Naive B cell (primary cell): Measurements from ENCODE around the gene GPRIN1. TPM values are rescaled to one million over a fixed set of nuclear protein-coding genes. Genes with fewer than 3 reads are reported as not detected.
A peak's percentile ranks its signal among the peaks of the same experiment; 100 is the strongest.

Experiments
- ATAC-seq, 2 donors: fragments of 150-1000 bp; cut with Tn5 transposase; 2 replicates each; pipeline ENCODE4 v1.10.0; 2021; ENCODE audit warnings: low read depth in 2 of 2, mild to moderate bottlenecking in 2 of 2, moderate library complexity in 2 of 2
- DNase-seq: peaks from one replicate; pipeline ENCODE4 v3.0.0; 2022
- H3K27ac Mint-ChIP-seq, 6 donors: one replicate each; pipeline ENCODE4 v1.8.0; 2020 to 2022; ENCODE audit warnings: mild to moderate bottlenecking in 6 of 6, mixed read lengths in 6 of 6, moderate library complexity in 5 of 6, inconsistent platforms in 2 of 6
- H3K27me3 Mint-ChIP-seq, 3 donors: one replicate each; pipeline ENCODE4 v1.8.0; 2021 to 2022; ENCODE audit warnings: mixed read lengths in 3 of 3, mild to moderate bottlenecking in 1 of 3
- H3K36me3 Mint-ChIP-seq, 2 donors: one replicate each; pipeline ENCODE4 v1.8.0; 2020 to 2022; ENCODE audit warnings: mixed read lengths in 2 of 2, inconsistent platforms in 1 of 2, mild to moderate bottlenecking in 1 of 2
- H3K4me1 Mint-ChIP-seq, 3 donors: one replicate each; pipeline ENCODE4 v1.8.0; 2020 to 2022; ENCODE audit warnings: mixed read lengths in 3 of 3, inconsistent platforms in 1 of 3, mild to moderate bottlenecking in 1 of 3, moderate library complexity in 1 of 3
- H3K4me3 Mint-ChIP-seq, 8 donors: one replicate each; pipeline ENCODE4 v1.8.0; 2020 to 2022; ENCODE audit warnings: mild to moderate bottlenecking in 8 of 8, mixed read lengths in 8 of 8, moderate library complexity in 8 of 8, inconsistent platforms in 2 of 8
- H3K9me3 Mint-ChIP-seq, 7 donors: one replicate each; pipeline ENCODE4 v1.8.0; 2020 to 2022; ENCODE audit warnings: mixed read lengths in 7 of 7, mild to moderate bottlenecking in 5 of 7, inconsistent platforms in 2 of 7, moderate library complexity in 1 of 7
- polyA plus RNA-seq, 6 donors: library from polyadenylated mRNA; unstranded; fragments of 300-500 nt; fragmentation: Illumina TruSeq; gene quantifications; one replicate each; pipeline ENCODE4 v1.2.3, GENCODE V29; 2021; ENCODE audit warnings: low read depth in 6 of 6

GPRIN1 gene
- polyA plus RNA-seq, 6 donors from 2014 or later, result 0.08 to 0.65 (median 0.16) TPM; not detected in 1

- no peak for DNase-seq
These were observed 38.0 kb upstream of the GPRIN1 start for GRCh38 chr5:176647843-176648473.

GRCh38 chr5:176647030-176647842 lies 37.3 kb upstream of the GPRIN1 start, which contains the start of gene TSPAN17:
Gene TSPAN17 (plus strand): TSS chr5:176647484. CDS start chr5:176647616, 132 bp downstream.
- H3K36me3 Mint-ChIP-seq, result no peaks in the 10 kb centered on the region
- H3K27me3 Mint-ChIP-seq, result peaks cover 0 to 6% (median 0%) of the 10 kb centered on the region in 3 donors
- peak within 1 kb of the TSS; percentile 84 to 94 (median 90) for H3K4me3 Mint-ChIP-seq
- H3K27ac Mint-ChIP-seq, result peak within 1 kb of the TSS; percentile 36 to 93 (median 74)
- H3K4me1 Mint-ChIP-seq, result peaks cover 37 to 58% (median 52%) of the 10 kb centered on the region in 3 donors
- DNase-seq, result peak; percentile 99
- H3K9me3 Mint-ChIP-seq, result no peaks in the 10 kb centered on the region
- peak; percentile 89 to 91 for ATAC-seq

More at GRCh38 chr5:176647843-176648473, 38.0 kb upstream of the GPRIN1 start:
- peaks cover 42 to 65% (median 59%) of the 10 kb centered on the region in 3 donors for H3K4me1 Mint-ChIP-seq
- no peaks in the 10 kb centered on the region for H3K36me3 Mint-ChIP-seq
- H3K9me3 Mint-ChIP-seq, result no peaks in the 10 kb centered on the region
- H3K27ac Mint-ChIP-seq, result peak overlapping the region in 3 of 6 donors; percentile 32 to 81 (median 76)
- peaks cover 0 to 6% (median 0%) of the 10 kb centered on the region in 3 donors for H3K27me3 Mint-ChIP-seq
- H3K4me3 Mint-ChIP-seq, result peak overlapping the region; percentile 81 to 94 (median 84)
- no peak for ATAC-seq

DNA sequence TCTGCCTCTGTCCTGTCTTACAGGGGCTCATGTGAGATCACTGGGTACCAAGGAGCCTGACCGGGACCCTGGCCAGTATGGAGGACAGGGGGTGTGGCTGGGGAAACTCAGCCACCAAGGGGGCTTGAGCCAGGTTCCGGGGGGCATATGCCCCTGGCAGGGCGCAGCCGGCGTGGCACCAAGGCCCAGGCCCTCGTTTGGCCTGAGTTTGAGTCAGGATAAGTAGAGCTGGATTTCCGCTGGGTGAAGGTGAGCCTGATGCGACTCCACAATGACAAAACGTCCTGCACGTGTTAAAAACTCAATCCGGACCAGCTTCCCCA lies 36.7 kb upstream of the GPRIN1 start:
- H3K4me1 Mint-ChIP-seq, result peaks cover 34 to 52% (median 46%) of the 10 kb centered on the region in 3 donors
- no peak for DNase-seq
- no peak for ATAC-seq

GRCh38 chr5:176646049-176646706 lies 36.2 kb upstream of the GPRIN1 start:
- no peaks in the 10 kb centered on the region for H3K36me3 Mint-ChIP-seq
- peak overlapping the region; percentile 84 to 94 (median 90) for H3K4me3 Mint-ChIP-seq
- H3K9me3 Mint-ChIP-seq, result no peaks in the 10 kb centered on the region
- H3K27ac Mint-ChIP-seq, result peak overlapping the region in 4 of 6 donors; percentile 36 to 93 (median 74)
- H3K27me3 Mint-ChIP-seq, result peaks cover 0 to 6% (median 0%) of the 10 kb centered on the region in 3 donors
- H3K4me1 Mint-ChIP-seq, result peaks cover 32 to 48% (median 42%) of the 10 kb centered on the region in 3 donors
- DNase-seq (no peak), ATAC-seq (no peak)

More for the DNA sequence above, 36.7 kb upstream of the GPRIN1 start:
- Mint-ChIP-seq H3K27me3 (peaks cover 0 to 6% (median 0%) of the 10 kb centered on the region in 3 donors), H3K27ac (peak overlapping the region; percentile 28 to 93 (median 74)), H3K36me3 (no peaks in the 10 kb centered on the region), H3K4me3 (peak overlapping the region; percentile 84 to 94 (median 90)), H3K9me3 (no peaks in the 10 kb centered on the region)

GRCh38 chr5:176644878-176645670 lies 35.1 kb upstream of the GPRIN1 start:
- Mint-ChIP-seq H3K9me3 (no peaks in the 10 kb centered on the region), H3K4me3 (peak overlapping the region in 4 of 8 donors; percentile 60 to 84 (median 82)), H3K27ac (no peak overlapping the region), H3K36me3 (no peaks in the 10 kb centered on the region), H3K4me1 (peaks cover 22 to 38% (median 32%) of the 10 kb centered on the region in 3 donors), H3K27me3 (peaks cover 0 to 7% (median 5%) of the 10 kb centered on the region in 3 donors)
- ATAC-seq (no peak), DNase-seq (no peak)

GRCh38 chr5:176644294-176644693 lies 34.3 kb upstream of the GPRIN1 start:
- Mint-ChIP-seq H3K27ac (no peak overlapping the region), H3K4me3 (peak overlapping the region in 1 of 8 donors; percentile 29), H3K9me3 (no peaks in the 10 kb centered on the region), H3K27me3 (peaks cover 0 to 12% (median 8%) of the 10 kb centered on the region in 3 donors), H3K36me3 (no peaks in the 10 kb centered on the region), H3K4me1 (peaks cover 17 to 31% (median 30%) of the 10 kb centered on the region in 3 donors)
- no peak for ATAC-seq
- DNase-seq, result no peak

GRCh38 chr5:176643491-176644219 lies 33.7 kb upstream of the GPRIN1 start:
- Mint-ChIP-seq H3K27ac (no peak overlapping the region), H3K4me3 (peak overlapping the region in 1 of 8 donors; percentile 36), H3K9me3 (no peaks in the 10 kb centered on the region)

DNA sequence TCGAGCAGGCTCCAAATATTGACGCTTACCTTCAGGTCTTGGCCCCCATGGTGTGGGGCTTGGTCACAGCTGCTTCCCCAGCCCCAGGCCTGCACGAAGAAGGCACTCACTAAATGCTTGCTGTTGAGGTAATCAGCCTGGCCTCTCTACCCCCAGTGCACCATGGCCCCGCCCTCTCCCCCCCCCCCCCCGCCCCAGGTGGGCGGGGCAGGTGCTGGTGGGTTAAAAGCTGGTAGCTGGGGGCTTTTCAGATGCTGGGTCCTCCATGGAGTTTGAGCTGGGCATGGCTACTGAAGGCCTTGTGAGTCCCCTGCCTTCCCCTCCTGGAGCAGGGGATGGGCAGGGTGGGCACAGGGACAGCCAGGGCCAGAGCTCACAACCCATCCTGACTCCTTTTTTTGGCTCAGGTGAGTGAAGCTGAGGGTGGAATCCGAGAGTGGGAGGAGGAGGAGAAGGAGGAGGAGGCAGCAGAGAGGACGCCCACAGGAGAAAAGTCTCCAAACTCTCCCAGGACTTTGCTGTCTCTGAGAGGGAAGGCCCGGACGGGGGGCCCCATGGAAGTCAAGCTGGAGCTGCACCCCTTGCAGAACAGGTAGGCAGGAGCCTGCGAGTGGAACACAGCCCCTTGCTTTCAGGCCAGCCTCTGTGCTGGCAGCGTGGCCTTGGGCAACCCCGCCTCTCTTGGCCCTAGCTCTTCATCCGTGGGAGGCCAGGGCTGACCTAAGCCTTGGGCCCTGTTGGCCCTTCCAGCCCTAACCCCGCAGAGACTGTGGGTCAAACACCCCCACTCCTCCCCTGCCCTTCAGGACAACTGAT lies 32.9 kb upstream of the GPRIN1 start:
- Mint-ChIP-seq H3K27me3 (peaks cover 8 to 17% (median 13%) of the 10 kb centered on the region in 3 donors), H3K9me3 (peaks cover 0 to 2% (median 0%) of the 10 kb centered on the region in 7 donors), H3K4me3 (peak overlapping the region in 1 of 8 donors; percentile 36), H3K27ac (peak overlapping the region in 1 of 6 donors; percentile 30), H3K4me1 (peaks cover 6 to 17% (median 16%) of the 10 kb centered on the region in 3 donors), H3K36me3 (no peaks in the 10 kb centered on the region)
- no peak for ATAC-seq
- no peak for DNase-seq

More at GRCh38 chr5:176643491-176644219, 33.7 kb upstream of the GPRIN1 start:
- Mint-ChIP-seq H3K36me3 (no peaks in the 10 kb centered on the region), H3K27me3 (peaks cover 0 to 12% (median 8%) of the 10 kb centered on the region in 3 donors), H3K4me1 (peaks cover 11 to 25% (median 23%) of the 10 kb centered on the region in 3 donors)
- no peak for ATAC-seq
- no peak for DNase-seq

- peaks cover 0 to 5% (median 1%) of the 10 kb centered on the region in 3 donors for H3K4me1 Mint-ChIP-seq
- DNase-seq (no peak), ATAC-seq (no peak)
- H3K27me3 Mint-ChIP-seq, result peaks cover 13 to 27% (median 17%) of the 10 kb centered on the region in 3 donors
- H3K9me3 Mint-ChIP-seq, result peaks cover 0 to 2% (median 0%) of the 10 kb centered on the region in 7 donors
- H3K4me3 Mint-ChIP-seq, result no peak overlapping the region
- H3K36me3 Mint-ChIP-seq, result no peaks in the 10 kb centered on the region
- H3K27ac Mint-ChIP-seq, result no peak overlapping the region
These were observed 30.7 kb upstream of the GPRIN1 start for GRCh38 chr5:176640616-176641015.

DNA sequence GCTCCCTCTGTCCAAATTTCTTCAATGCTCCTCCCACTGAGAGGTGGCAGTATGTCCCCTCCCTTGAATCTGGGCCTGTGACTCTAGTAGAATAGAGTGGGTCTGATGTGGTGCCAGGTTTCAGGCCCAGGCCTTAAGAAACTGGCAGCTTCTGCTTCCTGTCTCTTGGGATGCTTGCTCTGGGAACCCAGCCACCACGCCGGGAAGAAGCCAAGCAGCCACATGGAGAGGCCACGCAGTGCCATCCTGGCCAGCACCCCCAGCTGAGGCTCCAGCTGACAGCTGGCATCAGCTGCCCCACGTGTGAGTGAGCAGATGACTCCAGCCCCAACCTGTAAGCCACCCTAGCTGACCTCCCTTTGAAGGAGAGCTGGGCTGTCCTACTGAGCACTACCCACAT lies 30.0 kb upstream of the GPRIN1 start:
- no peaks in the 10 kb centered on the region for H3K36me3 Mint-ChIP-seq
- ATAC-seq (no peak), DNase-seq (no peak)
- peaks cover 16 to 30% (median 17%) of the 10 kb centered on the region in 3 donors for H3K27me3 Mint-ChIP-seq
- peaks cover 3 to 8% (median 4%) of the 10 kb centered on the region in 3 donors for H3K4me1 Mint-ChIP-seq
- no peak overlapping the region for H3K4me3 Mint-ChIP-seq
- H3K27ac Mint-ChIP-seq, result no peak overlapping the region
- H3K9me3 Mint-ChIP-seq, result peaks cover 0 to 3% (median 0%) of the 10 kb centered on the region in 7 donors

DNA sequence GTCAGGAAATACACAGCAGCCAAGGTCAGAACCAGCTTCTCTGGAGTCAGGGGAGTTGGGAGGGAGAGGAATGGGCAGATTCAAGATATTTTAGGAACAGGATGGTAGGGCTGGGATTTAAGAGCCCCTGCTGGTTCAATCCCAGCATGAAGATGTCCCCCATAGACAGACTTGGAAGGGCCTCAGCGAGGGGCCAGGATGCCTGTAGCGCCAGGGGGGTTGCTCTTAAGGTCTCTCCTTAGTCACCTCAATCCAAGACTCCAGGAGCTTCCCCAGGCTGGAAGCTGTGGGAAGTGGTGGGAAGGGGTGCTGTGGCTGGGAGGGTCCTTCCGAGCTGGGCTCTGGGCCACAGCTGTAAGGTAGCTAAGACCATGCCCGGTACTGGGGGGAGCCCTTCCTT lies 29.3 kb upstream of the GPRIN1 start:
- Mint-ChIP-seq H3K4me3 (no peak overlapping the region), H3K9me3 (peaks cover 0 to 4% (median 0%) of the 10 kb centered on the region in 7 donors), H3K27me3 (peaks cover 17 to 32% (median 17%) of the 10 kb centered on the region in 3 donors), H3K4me1 (peaks cover 7 to 14% (median 7%) of the 10 kb centered on the region in 3 donors), H3K36me3 (no peaks in the 10 kb centered on the region), H3K27ac (peak overlapping the region in 1 of 6 donors; percentile 89)
- no peak for DNase-seq
- ATAC-seq, result no peak
